Sigmoid colon (tissue), 7 donors: ENCODE results near the gene NUP188. TPM values are rescaled to one million over a fixed set of nuclear protein-coding genes. Genes with fewer than 3 reads are reported as not detected.

Experiments
- DNase-seq: peaks from one replicate; pipeline ENCODE4 v3.0.0-alpha.2; 2019
- H3K27ac ChIP-seq, 4 donors: fragments of 200-600 bp; sonication (generic); one replicate each; pipeline ENCODE4 v1.5.1; 2016 to 2019; ENCODE audit warnings: mild to moderate bottlenecking in 1 of 4
- H3K27me3 ChIP-seq, 3 donors: fragments of 200-600 bp; sonication (generic); one replicate each; pipeline ENCODE4 v1.5.1; 2019; ENCODE audit warnings: mild to moderate bottlenecking in 1 of 3
- H3K36me3 ChIP-seq, 4 donors: fragments of 200-600 bp; sonication (generic); one replicate each; pipeline ENCODE4 v1.5.1; 2016 to 2019
- H3K4me1 ChIP-seq, 4 donors: fragments of 200-600 bp; sonication (generic); one replicate each; pipeline ENCODE4 v1.5.1; 2017 to 2019
- H3K4me3 ChIP-seq, 4 donors: fragments of 200-600 bp; sonication (generic); one replicate each; pipeline ENCODE4 v1.5.1; 2017 to 2019; ENCODE audit warnings: mild to moderate bottlenecking in 2 of 4, moderate library complexity in 1 of 4
- H3K9me3 ChIP-seq, 4 donors: fragments of 200-600 bp in 3 of 4; sonication (generic) in 3 of 4; one replicate each; pipeline versions ENCODE4 v1.5.1 to v1.6.1; 2013 to 2019
- EP300 ChIP-seq, 4 donors: sonication (generic); formaldehyde crosslinking; IDR thresholded peaks; one replicate each; pipeline ENCODE4 v1.6.1; 2017; ENCODE audit warnings: antibody characterized with exemption in 4 of 4
- POLR2A ChIP-seq, 2 donors: fragments of 450-650 bp; IDR thresholded peaks; one replicate each; pipeline ENCODE4 v1.6.1; 2016; ENCODE audit warnings: antibody characterized with exemption in 2 of 2, mild to moderate bottlenecking in 2 of 2, moderate library complexity in 2 of 2
- POLR2AphosphoS5 ChIP-seq, 4 donors: sonication (generic); formaldehyde crosslinking; IDR thresholded peaks; one replicate each; pipeline ENCODE4 v1.6.1; 2017; ENCODE audit warnings: antibody characterized with exemption in 4 of 4
- WGBS, 2 donors: extraction: QIAGEN DNeasy Blood & Tissue Kit; methylation state at CpG; one replicate each; pipeline ENCODE4 v1.1.7; 2013; 5-methylcytosine and 5-hydroxymethylcytosine counted together
- intact Hi-C: fragments of 100-400 bp; cut with DNase I; formaldehyde crosslinking; loops from one replicate; pipeline ENCODE4 v1.15.1; 2023
- polyA plus RNA-seq, 3 donors: library from polyadenylated mRNA; stranded (reverse); fragments of 200-250 nt; gene quantifications; one replicate each; pipeline ENCODE4 v1.2.3, GENCODE V29; 2013
- total RNA-seq, 4 donors: library from RNA; depleted of rRNA; stranded (reverse); fragments of >200 nt; gene quantifications; one replicate each; pipeline ENCODE4 v1.1.0, GENCODE V29; 2016
- TF ChIP-seq, protein P1 (sequence below), 4 experiments: fragments of 450-650 bp in 3 of 4; fragments of 200-600 bp in 1 of 4; IDR thresholded peaks; one replicate each; pipeline ENCODE4 v1.5.1; 2016 to 2019; ENCODE audit warnings: antibody characterized with exemption in 4 of 4, mild to moderate bottlenecking in 3 of 4, moderate library complexity in 2 of 4
- donor health status: healthy with polysubstance abuse.
- donor health status: Bipolar disorder and iron deficiency.
- donor health status: healthy.

NUP188 gene
- total and polyA plus RNA-seq, 7 donors, result 3.7 to 28.8 (median 21.3) TPM

DNA sequence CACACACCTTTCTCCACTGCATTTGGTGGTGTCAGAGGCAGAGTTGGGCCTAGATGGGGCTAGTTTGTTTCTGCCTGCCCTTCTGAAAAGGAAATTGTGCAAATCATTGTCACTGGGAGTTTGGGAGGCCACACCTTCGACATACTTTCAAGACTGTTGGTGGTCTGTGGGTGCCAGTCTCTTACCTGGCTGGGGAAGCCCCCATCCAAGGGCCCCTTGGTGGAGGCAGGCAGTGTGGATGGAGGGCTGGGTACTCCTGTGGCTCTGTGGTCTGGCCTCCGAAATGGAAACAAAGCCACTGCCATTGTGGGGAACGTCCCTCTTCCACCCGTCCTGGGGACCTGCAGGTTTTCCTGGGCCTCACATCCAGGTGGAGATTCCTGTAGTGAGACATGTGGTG is 37.6 kb upstream of the NUP188 start:
- peaks cover 0 to 67% (median 60%) of the 10 kb centered on the region in 4 donors for H3K4me1 ChIP-seq
- H3K9me3 ChIP-seq, result no peaks in the 10 kb centered on the region
- intact Hi-C loops, result no loop called here
- TF ChIP-seq, protein P1, sequence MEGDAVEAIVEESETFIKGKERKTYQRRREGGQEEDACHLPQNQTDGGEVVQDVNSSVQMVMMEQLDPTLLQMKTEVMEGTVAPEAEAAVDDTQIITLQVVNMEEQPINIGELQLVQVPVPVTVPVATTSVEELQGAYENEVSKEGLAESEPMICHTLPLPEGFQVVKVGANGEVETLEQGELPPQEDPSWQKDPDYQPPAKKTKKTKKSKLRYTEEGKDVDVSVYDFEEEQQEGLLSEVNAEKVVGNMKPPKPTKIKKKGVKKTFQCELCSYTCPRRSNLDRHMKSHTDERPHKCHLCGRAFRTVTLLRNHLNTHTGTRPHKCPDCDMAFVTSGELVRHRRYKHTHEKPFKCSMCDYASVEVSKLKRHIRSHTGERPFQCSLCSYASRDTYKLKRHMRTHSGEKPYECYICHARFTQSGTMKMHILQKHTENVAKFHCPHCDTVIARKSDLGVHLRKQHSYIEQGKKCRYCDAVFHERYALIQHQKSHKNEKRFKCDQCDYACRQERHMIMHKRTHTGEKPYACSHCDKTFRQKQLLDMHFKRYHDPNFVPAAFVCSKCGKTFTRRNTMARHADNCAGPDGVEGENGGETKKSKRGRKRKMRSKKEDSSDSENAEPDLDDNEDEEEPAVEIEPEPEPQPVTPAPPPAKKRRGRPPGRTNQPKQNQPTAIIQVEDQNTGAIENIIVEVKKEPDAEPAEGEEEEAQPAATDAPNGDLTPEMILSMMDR (IDR thresholded peaks at IDR 0.05), result no peak
- TF ChIP-seq POLR2A (IDR thresholded peaks at IDR 0.05) (no peak), EP300 (IDR thresholded peaks at IDR 0.05) (no peak), POLR2AphosphoS5 (IDR thresholded peaks at IDR 0.05) (no peak)
- H3K36me3 ChIP-seq, result peaks cover 24 to 40% (median 32%) of the 10 kb centered on the region in 4 donors
- no peaks in the 10 kb centered on the region for H3K27me3 ChIP-seq
- DNase-seq, result no peak
- peak overlapping the region; percentile 25 to 88 (median 66) for H3K27ac ChIP-seq
- H3K4me3 ChIP-seq, result no peak overlapping the region
- 90% methylated on average over 4 of the region's 4 CpGs for WGBS, 2 donors

DNA sequence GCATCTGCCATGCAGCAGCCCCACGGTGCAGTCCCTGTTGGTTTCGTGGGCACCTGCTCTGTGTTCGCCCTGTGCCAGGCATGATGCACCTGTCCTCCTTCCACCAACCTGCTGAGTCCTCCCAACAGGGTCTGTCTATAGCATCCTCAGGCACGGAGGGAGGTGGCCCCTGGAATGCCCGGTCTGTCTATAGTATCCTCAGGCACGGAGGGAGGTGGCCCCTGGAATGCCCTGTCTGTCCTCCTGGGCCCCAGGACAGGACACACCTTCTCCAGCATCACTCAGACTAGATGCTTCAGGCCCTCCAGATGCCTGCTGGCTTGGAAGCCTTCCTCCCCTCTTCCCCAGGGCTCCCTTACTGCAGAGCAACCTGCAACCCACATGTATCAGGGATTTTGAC is 36.6 kb upstream of the NUP188 start:
- Histone ChIP-seq H3K4me3 (no peak overlapping the region), H3K4me1 (peaks cover 0 to 77% (median 67%) of the 10 kb centered on the region in 4 donors), H3K27me3 (no peaks in the 10 kb centered on the region), H3K27ac (peak overlapping the region; percentile 60 to 88 (median 68)), H3K9me3 (no peaks in the 10 kb centered on the region), H3K36me3 (peaks cover 24 to 42% (median 32%) of the 10 kb centered on the region in 4 donors)
- TF ChIP-seq POLR2A (IDR thresholded peaks at IDR 0.05), result no peak
- TF ChIP-seq EP300 (IDR thresholded peaks at IDR 0.05), result no peak
- TF ChIP-seq POLR2AphosphoS5 (IDR thresholded peaks at IDR 0.05), result no peak
- TF ChIP-seq, protein P1 (IDR thresholded peaks at IDR 0.05), result no peak
- DNase-seq, result no peak
- intact Hi-C loops, result no loop called here
- WGBS, 2 donors, result 91 to 92% methylated on average over 6 of the region's 6 CpGs

DNA sequence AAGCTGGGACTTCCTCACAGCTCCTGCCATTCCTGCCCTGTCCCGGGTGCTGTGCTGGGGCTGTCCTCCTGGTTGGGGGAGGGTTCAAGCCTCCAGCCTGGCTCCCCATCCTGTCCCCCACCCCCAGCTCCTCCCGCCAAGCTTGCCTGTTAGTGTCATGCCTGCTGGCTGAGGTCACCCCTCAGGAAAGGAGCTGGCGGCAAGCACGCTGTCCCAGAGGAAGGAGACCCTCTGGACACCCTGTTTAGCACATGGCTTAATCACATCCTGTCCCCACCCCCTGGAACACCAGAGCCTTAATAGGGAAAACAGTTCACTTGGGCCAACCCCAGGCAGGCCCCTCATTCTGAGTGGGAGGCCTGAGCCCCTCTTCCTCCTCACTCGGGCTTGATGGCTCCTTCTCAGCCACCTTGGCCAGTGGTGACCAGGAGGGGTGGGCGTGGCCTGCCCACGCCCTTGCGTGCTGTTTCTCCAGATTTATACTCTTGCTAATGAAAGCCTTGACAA is 35.9 kb upstream of the NUP188 start:
- intact Hi-C loops, result no loop called here
- no peak overlapping the region for H3K4me3 ChIP-seq
- H3K27ac ChIP-seq, result peak overlapping the region; percentile 60 to 88 (median 68)
- TF ChIP-seq, protein P1 (IDR thresholded peaks at IDR 0.05), result no peak
- TF ChIP-seq POLR2AphosphoS5 (IDR thresholded peaks at IDR 0.05), result peak in 2 of 4 donors; percentile 28 to 37
- peaks cover 28 to 49% (median 35%) of the 10 kb centered on the region in 4 donors for H3K36me3 ChIP-seq
- peak; percentile 83 for DNase-seq
- WGBS, 2 donors, result 54 to 64% methylated on average over 8 of the region's 8 CpGs
- H3K4me1 ChIP-seq, result peaks cover 0 to 81% (median 72%) of the 10 kb centered on the region in 4 donors
- H3K9me3 ChIP-seq, result no peaks in the 10 kb centered on the region
- H3K27me3 ChIP-seq, result no peaks in the 10 kb centered on the region

DNA sequence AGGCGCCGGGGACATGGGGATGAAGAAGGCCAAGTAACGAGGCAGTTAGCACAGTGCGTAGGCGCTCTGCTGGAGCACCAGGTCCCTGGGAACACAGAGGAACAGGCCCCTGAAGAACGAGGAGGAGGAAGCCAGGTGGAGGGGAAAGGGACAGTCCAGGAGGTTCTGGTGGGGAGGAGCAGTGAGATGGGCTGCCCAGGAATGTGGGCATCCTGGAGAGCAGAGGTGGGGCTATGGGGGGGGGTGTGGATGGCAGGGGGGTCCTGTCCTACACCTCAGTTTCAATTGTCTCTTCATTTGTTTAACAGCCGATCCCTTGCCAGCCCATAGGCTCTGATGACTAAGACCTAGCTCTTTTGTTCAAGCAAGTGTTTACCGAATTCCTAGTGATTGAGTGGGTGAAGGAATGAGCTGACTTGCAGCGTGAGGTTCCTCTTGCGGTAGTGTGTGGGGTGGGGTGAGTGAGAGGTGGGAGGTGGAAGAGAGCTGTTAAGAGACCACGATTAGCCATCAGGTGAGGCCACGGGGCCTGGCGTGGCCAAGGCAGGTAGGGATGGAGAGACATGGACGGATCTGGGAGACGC is 35.1 kb upstream of the NUP188 start:
- Histone ChIP-seq H3K36me3 (peaks cover 26 to 44% (median 34%) of the 10 kb centered on the region in 4 donors), H3K27ac (peak overlapping the region; percentile 60 to 88 (median 68)), H3K27me3 (no peaks in the 10 kb centered on the region), H3K4me3 (no peak overlapping the region), H3K4me1 (peaks cover 0 to 84% (median 77%) of the 10 kb centered on the region in 4 donors), H3K9me3 (no peaks in the 10 kb centered on the region)
- intact Hi-C loops, result no loop called here
- no peak for TF ChIP-seq POLR2A (IDR thresholded peaks at IDR 0.05)
- no peak for DNase-seq
- WGBS, 2 donors, result 81 to 86% methylated on average over 15 of the region's 15 CpGs

DNA sequence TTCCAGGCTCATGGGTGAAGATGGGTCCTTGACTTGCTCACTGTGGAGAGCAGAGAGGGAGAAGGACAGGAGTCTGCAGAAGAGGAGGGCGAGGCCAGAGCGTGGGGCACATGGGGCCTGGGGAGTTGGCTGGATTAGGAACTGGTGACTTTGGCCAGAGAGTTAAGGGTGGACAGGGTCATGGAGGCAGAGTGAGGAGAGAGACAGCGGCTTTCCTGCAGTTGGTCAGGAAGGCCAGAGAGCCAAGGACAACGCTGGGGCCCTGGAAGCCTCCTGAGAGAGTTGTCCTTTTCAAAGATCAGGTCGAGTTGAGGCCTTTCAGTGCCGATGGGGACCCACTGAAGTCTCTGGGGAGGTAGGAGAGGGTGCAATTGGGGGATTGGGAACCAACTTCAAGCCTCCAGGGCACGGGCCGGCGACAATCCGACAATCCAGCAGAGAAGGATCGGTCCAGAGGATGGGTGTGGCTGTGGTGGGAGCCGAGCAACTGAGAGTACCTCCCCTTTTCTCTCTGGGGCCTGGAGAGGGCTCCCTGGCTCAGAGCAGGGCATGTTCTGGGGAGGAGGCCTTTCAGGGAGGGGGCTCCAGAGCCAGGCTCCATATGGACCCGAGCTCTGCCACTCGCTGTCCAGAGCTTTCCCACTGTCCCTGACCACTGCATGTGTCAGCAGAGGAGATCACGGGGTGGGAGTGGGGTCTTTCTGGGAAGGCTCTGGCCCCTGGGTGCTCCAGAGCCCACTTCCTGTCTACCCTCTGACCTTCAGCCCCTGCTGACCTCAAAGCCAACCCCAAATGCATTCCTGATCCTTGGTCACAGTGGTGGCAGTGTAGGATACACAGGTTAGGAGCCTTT is 34.2 kb upstream of the NUP188 start:
- H3K4me1 ChIP-seq, result peaks cover 0 to 89% (median 80%) of the 10 kb centered on the region in 4 donors
- H3K36me3 ChIP-seq, result peaks cover 17 to 44% (median 28%) of the 10 kb centered on the region in 4 donors
- WGBS, 2 donors, result 82 to 87% methylated on average over 15 of the region's 15 CpGs
- DNase-seq, result no peak
- peak overlapping the region; percentile 60 to 88 (median 68) for H3K27ac ChIP-seq
- intact Hi-C loops, result no loop called here
- no peak overlapping the region for H3K4me3 ChIP-seq
- no peak for TF ChIP-seq EP300 (IDR thresholded peaks at IDR 0.05)
- TF ChIP-seq POLR2AphosphoS5 (IDR thresholded peaks at IDR 0.05), result no peak
- TF ChIP-seq, protein P1 (IDR thresholded peaks at IDR 0.05), result no peak
- TF ChIP-seq POLR2A (IDR thresholded peaks at IDR 0.05), result no peak
- H3K27me3 ChIP-seq, result no peaks in the 10 kb centered on the region
- no peaks in the 10 kb centered on the region for H3K9me3 ChIP-seq
